IPS-NIHi7 (cell line): Measurements from ENCODE around the gene PRPSAP1.
"Not testable (repeated sequence)": the region's sequence is repeated elsewhere in the genome, so short reads cannot be mapped to it uniquely, and the experiment has no call there.

Experiments
- DNase-seq: peaks from one replicate; pipeline ENCODE4 v3.0.0; 2012; ENCODE audit warnings: mixed read lengths; ENCODE audit errors: extremely low spot score

PRPSAP1 gene

GRCh38 chr17:76359776-76360175 lies 6.1 kb upstream of the PRPSAP1 start:
- DNase-seq, result not testable (repeated sequence)

GRCh38 chr17:76359375-76359774 lies 5.7 kb upstream of the PRPSAP1 start:
- no peak for DNase-seq

GRCh38 chr17:76357597-76358158 lies 4.0 kb upstream of the PRPSAP1 start:
- no peak for DNase-seq

GRCh38 chr17:76356803-76357456 lies 3.2 kb upstream of the PRPSAP1 start:
- no peak for DNase-seq

- peak; percentile 10 for DNase-seq
Observed at GRCh38 chr17:76354747-76355310, 1.1 kb upstream of the PRPSAP1 start.

GRCh38 chr17:76354317-76354729 lies 607 bp upstream of the PRPSAP1 start:
- no peak for DNase-seq

GRCh38 chr17:76353004-76353598 lies 615 bp downstream of the PRPSAP1 start:
- peak; percentile 73 for DNase-seq

- no peak for DNase-seq
Observed at GRCh38 chr17:76351526-76352071, 2.1 kb downstream of the PRPSAP1 start.

GRCh38 chr17:76350463-76350862 lies 3.3 kb downstream of the PRPSAP1 start:
- DNase-seq, result no peak

- not testable (repeated sequence) for DNase-seq
Observed at GRCh38 chr17:76346936-76347335, 6.8 kb downstream of the PRPSAP1 start.

GRCh38 chr17:76345377-76345974 lies 8.2 kb downstream of the PRPSAP1 start:
- no peak for DNase-seq

- no peak for DNase-seq
Observed at GRCh38 chr17:76343106-76343505, 10.6 kb downstream of the PRPSAP1 start.

GRCh38 chr17:76341301-76341700 lies 12.4 kb downstream of the PRPSAP1 start:
- no peak for DNase-seq

GRCh38 chr17:76337413-76337777 lies 16.3 kb downstream of the PRPSAP1 start:
- DNase-seq, result no peak

- DNase-seq, result no peak
Observed at GRCh38 chr17:76336756-76337412, 16.8 kb downstream of the PRPSAP1 start.

- no peak for DNase-seq
Observed at GRCh38 chr17:76335716-76336381, 17.9 kb downstream of the PRPSAP1 start.

- no peak for DNase-seq
Observed at GRCh38 chr17:76333673-76334505, 19.8 kb downstream of the PRPSAP1 start.

- DNase-seq, result no peak
Observed at GRCh38 chr17:76331083-76331482, 22.6 kb downstream of the PRPSAP1 start.

- no peak for DNase-seq
Observed at GRCh38 chr17:76329664-76330063, 24.1 kb downstream of the PRPSAP1 start.

GRCh38 chr17:76327696-76328095 lies 26.0 kb downstream of the PRPSAP1 start:
- DNase-seq, result no peak
